H1 (cell line): ENCODE results near the gene ARHGAP25.

Experiments used
- CTCF ChIP-seq, 3 experiments: IDR thresholded peaks; 1 replicate in 2 of 3; 2 replicates in 1 of 3; pipeline versions ENCODE4 v1.5.1 to v1.6.1; 2011; ENCODE audit warnings: low read length in 3 of 3, mild to moderate bottlenecking in 3 of 3, inconsistent platforms in 2 of 3, low read depth in 1 of 3, moderate library complexity in 1 of 3; ENCODE audit not compliant: insufficient read depth in 1 of 3; ENCODE audit errors: control extremely low read depth in 1 of 3
- EGR1 ChIP-seq: IDR thresholded peaks from 2 replicates; pipeline ENCODE4 v1.6.1; 2011; ENCODE audit warnings: low read depth, low read length, borderline replicate concordance
- EP300 ChIP-seq, 2 experiments: IDR thresholded peaks; 1 replicate in 1 of 2; 2 replicates in 1 of 2; pipeline ENCODE4 v1.6.1; 2011 to 2012; ENCODE audit warnings: low read depth in 2 of 2, low read length in 2 of 2, mild to moderate bottlenecking in 2 of 2, borderline replicate concordance in 1 of 2, inconsistent platforms in 1 of 2, moderate library complexity in 1 of 2
- EZH2 ChIP-seq: fragments of 200-600 bp; sonication (generic); IDR thresholded peaks from 2 replicates; pipeline ENCODE4 v1.7.1; 2012; ENCODE audit warnings: low read depth, mild to moderate bottlenecking, moderate library complexity, low read length, inconsistent platforms; ENCODE audit not compliant: severe bottlenecking
- HDAC6 ChIP-seq: IDR thresholded peaks from one replicate; pipeline ENCODE4 v1.7.1; 2012; ENCODE audit warnings: low read depth, mild to moderate bottlenecking, inconsistent platforms, low read length, moderate library complexity
- JUN ChIP-seq: IDR thresholded peaks from 2 replicates; pipeline ENCODE4 v1.6.1; 2011; ENCODE audit warnings: low read depth, mild to moderate bottlenecking, improper control_type of control experiment, low read length
- PHF8 ChIP-seq: fragments of 200-600 bp; sonication (generic); conservative IDR thresholded peaks from 2 replicates; pipeline ENCODE4 v1.7.1; 2012; ENCODE audit warnings: low read depth, mild to moderate bottlenecking, inconsistent platforms, low read length, moderate library complexity
- POLR2AphosphoS5 ChIP-seq: IDR thresholded peaks from 2 replicates; pipeline ENCODE4 v1.6.1; 2011; ENCODE audit warnings: low read depth, low read length
- RXRA ChIP-seq: IDR thresholded peaks from 2 replicates; pipeline ENCODE4 v1.6.1; 2011; ENCODE audit warnings: low read depth, mild to moderate bottlenecking, low read length, moderate library complexity; ENCODE audit not compliant: insufficient read depth
- SRF ChIP-seq: IDR thresholded peaks from 2 replicates; pipeline ENCODE4 v1.6.1; 2011; ENCODE audit warnings: mild to moderate bottlenecking, low read depth, low read length, moderate library complexity
- YY1 ChIP-seq: IDR thresholded peaks from 2 replicates; pipeline ENCODE4 v1.6.1; 2011; ENCODE audit warnings: low read depth, mild to moderate bottlenecking, low read length
- ZNF274 ChIP-seq: IDR thresholded peaks from 2 replicates; pipeline ENCODE4 v1.7.0; 2012; ENCODE audit warnings: low read length, borderline replicate concordance; ENCODE audit errors: extremely low read depth

GRCh38 chr2:68734176-68734575 lies 435 bp upstream of the ARHGAP25 start:
- TF ChIP-seq YY1: no peak
- TF ChIP-seq POLR2AphosphoS5: no peak
- TF ChIP-seq EZH2: no peak
- TF ChIP-seq HDAC6: no peak
- TF ChIP-seq PHF8: no peak
- no peak for TF ChIP-seq ZNF274
- no peak for TF ChIP-seq SRF
- TF ChIP-seq RXRA: no peak
- no peak for TF ChIP-seq CTCF (IDR thresholded peaks at IDR 0.05; ENCODE audit: control extremely low read depth in 1 of 3, insufficient read depth in 1 of 3, low read depth in 1 of 3, low read length in 3 of 3)
- TF ChIP-seq EGR1: no peak
- TF ChIP-seq JUN: no peak
- TF ChIP-seq EP300 (IDR thresholded peaks at IDR 0.05; ENCODE audit: borderline replicate concordance in 1 of 2, low read depth in 2 of 2, low read length in 2 of 2): no peak
